Psoas muscle (tissue), 8 donors: ENCODE results near the gene STARD5. TPM values are rescaled to one million over a fixed set of nuclear protein-coding genes. Genes with fewer than 3 reads are reported as not detected.
A peak's percentile ranks its signal among the peaks of the same experiment; 100 is the strongest.

Experiments used
- ATAC-seq, 4 donors: fragments of 200-7000 bp; cut with Tn5 transposase; one replicate each; pipeline ENCODE4 v1.9.1; 2020; ENCODE audit warnings: moderate library complexity in 3 of 4, mild to moderate bottlenecking in 2 of 4
- DNase-seq, 2 donors: peaks; one replicate each; pipeline ENCODE4 v3.0.0-alpha.2; 2020
- H3K27ac ChIP-seq: fragments of 200-600 bp; one replicate; pipeline ENCODE4 v1.8.0; 2022
- H3K27me3 ChIP-seq, 3 donors: fragments of 200-600 bp in 1 of 3; one replicate each; pipeline versions ENCODE4 v1.6.1 to v1.8.0; 2013 to 2022; ENCODE audit warnings: low read length in 2 of 3, mild to moderate bottlenecking in 2 of 3, moderate library complexity in 1 of 3; ENCODE audit not compliant: insufficient read depth in 3 of 3
- H3K36me3 ChIP-seq, 2 donors: fragments of 200-600 bp in 1 of 2; one replicate each; pipeline versions ENCODE4 v1.6.1 to v1.8.0; 2013 to 2022; ENCODE audit warnings: low read depth in 1 of 2, mild to moderate bottlenecking in 1 of 2, moderate library complexity in 1 of 2; ENCODE audit not compliant: insufficient read depth in 1 of 2
- H3K4me1 ChIP-seq: fragments of 200-600 bp; one replicate; pipeline ENCODE4 v1.8.0; 2022
- H3K4me3 ChIP-seq: fragments of 200-600 bp; one replicate; pipeline ENCODE4 v1.8.0; 2022; ENCODE audit warnings: mild to moderate bottlenecking
- H3K9me3 ChIP-seq: fragments of 200-600 bp; one replicate; pipeline ENCODE4 v1.8.0; 2022
- WGBS, 3 donors: extraction: QIAGEN DNeasy Blood & Tissue Kit; methylation state at CpG; one replicate each; pipeline versions ENCODE4 v1.1.6 to v1.1.7; 2013; 5-methylcytosine and 5-hydroxymethylcytosine counted together
- intact Hi-C, 2 donors: fragments of 100-400 bp; cut with DNase I; formaldehyde crosslinking; loops; one replicate each; pipeline versions ENCODE4 v1.11.0 to v1.14.2; 2022
- polyA plus RNA-seq, 3 donors: library from polyadenylated mRNA; stranded (reverse); fragments of 200-250 nt; gene quantifications; one replicate each; pipeline ENCODE4 v1.2.3, GENCODE V29; 2013
- total RNA-seq, 4 donors: library from RNA; stranded (reverse); fragmentation: NEBNext Ultra II Directional in 2 of 4; extraction: Animal tissue kit (Norgen Biotek cat#: 25700) in 2 of 4; gene quantifications; one replicate each; pipeline versions ENCODE4 v1.2.1 to v1.2.4, GENCODE V29; 2021 to 2023
- TF ChIP-seq, protein P1 (sequence below): fragments of 200-600 bp; IDR thresholded peaks from one replicate; pipeline ENCODE4 v1.8.0; 2022; ENCODE audit warnings: antibody characterized with exemption
- donor health status: healthy with polysubstance abuse.
- donor health status: DM: no; HTN: no; CAD: no; lungs with moderate emphysema.
- donor health status: Bipolar disorder and iron deficiency.
- donor health status: healthy.
- donor health status: DM: yes; HTN: yes; CAD: no.
- donor health status: DM: no; HTN: no; CAD: no.
- donor health status: DM: no; HTN: no; CAD: no.
- donor health status: DM: yes; HTN: yes; CAD: no.

STARD5 gene
- total and polyA plus RNA-seq, 7 donors, result 0.25 to 1.9 (median 0.64) TPM

DNA sequence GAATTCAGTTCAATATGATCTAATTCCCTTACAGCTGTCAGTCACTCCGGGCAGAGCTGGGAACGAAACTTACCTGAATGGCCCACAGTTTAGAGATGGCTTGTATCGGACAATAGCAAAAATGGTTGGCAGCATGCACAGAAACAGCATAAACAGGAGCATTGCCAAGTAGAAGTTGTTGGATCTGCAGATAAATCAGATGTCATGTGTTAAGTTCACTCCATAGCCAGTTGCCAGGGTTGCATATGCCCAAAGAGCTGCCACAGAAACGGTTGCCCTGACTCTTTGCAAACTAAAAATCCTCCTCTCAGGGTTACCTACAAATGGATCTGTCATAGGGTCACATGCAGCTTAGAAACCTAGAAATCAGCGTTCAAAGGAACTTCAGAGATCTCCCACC, 15.4 kb upstream of the STARD5 start:
- whole genome bisulfite sequencing, 3 donors, result 54 to 63% (median 57%) methylated on average over 5 of the region's 5 CpGs
- DNase-seq, result no peak
- intact Hi-C loops, result no loop called here
- no peak overlapping the region for H3K4me3 ChIP-seq
- no peaks in the 10 kb centered on the region for H3K4me1 ChIP-seq
- H3K9me3 ChIP-seq, result no peaks in the 10 kb centered on the region
- TF ChIP-seq, protein P1, sequence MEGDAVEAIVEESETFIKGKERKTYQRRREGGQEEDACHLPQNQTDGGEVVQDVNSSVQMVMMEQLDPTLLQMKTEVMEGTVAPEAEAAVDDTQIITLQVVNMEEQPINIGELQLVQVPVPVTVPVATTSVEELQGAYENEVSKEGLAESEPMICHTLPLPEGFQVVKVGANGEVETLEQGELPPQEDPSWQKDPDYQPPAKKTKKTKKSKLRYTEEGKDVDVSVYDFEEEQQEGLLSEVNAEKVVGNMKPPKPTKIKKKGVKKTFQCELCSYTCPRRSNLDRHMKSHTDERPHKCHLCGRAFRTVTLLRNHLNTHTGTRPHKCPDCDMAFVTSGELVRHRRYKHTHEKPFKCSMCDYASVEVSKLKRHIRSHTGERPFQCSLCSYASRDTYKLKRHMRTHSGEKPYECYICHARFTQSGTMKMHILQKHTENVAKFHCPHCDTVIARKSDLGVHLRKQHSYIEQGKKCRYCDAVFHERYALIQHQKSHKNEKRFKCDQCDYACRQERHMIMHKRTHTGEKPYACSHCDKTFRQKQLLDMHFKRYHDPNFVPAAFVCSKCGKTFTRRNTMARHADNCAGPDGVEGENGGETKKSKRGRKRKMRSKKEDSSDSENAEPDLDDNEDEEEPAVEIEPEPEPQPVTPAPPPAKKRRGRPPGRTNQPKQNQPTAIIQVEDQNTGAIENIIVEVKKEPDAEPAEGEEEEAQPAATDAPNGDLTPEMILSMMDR, result no peak
- H3K27me3 ChIP-seq, result peaks cover 0 to 10% (median 2%) of the 10 kb centered on the region in 3 donors
- no peaks in the 10 kb centered on the region for H3K36me3 ChIP-seq
- H3K27ac ChIP-seq, result no peak overlapping the region
- ATAC-seq, result no peak

GRCh38 chr15:81338170-81339007, 14.4 kb upstream of the STARD5 start:
- Histone ChIP-seq H3K9me3 (no peaks in the 10 kb centered on the region), H3K27me3 (peaks cover 0 to 10% (median 2%) of the 10 kb centered on the region in 3 donors), H3K4me1 (no peaks in the 10 kb centered on the region), H3K36me3 (no peaks in the 10 kb centered on the region), H3K27ac (no peak overlapping the region), H3K4me3 (no peak overlapping the region)
- TF ChIP-seq, protein P1, result no peak
- intact Hi-C loops, result no loop called here
- WGBS, 3 donors, result 18 to 22% (median 20%) methylated on average over 8 of the region's 8 CpGs
- peak in 3 of 4 donors; percentile 52 to 77 (median 75) for ATAC-seq
- peak; percentile 64 to 79 for DNase-seq

DNA sequence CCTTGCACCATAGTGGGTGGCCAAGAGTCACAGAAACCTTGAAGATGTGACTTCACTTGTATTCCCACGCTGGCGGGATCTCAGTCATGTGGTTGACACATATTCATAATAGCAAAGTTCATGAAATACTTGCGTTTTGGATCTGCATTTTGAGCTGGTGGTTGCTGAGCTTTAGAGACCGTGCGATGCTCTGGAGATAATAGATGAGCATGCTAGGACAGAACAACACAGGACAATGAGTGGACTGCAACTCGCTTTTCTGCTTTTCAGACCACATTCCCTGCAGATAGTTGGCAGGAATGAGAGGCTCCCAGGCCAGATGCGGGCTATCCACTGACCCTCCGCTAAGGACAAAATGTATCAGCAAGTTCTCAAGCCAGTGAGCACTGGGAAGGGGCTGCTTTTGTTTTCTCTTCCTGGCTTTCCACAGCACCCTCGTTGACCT, 13.8 kb upstream of the STARD5 start:
- TF ChIP-seq, protein P1, result no peak
- no peak for DNase-seq
- intact Hi-C loops, result no loop called here
- no peaks in the 10 kb centered on the region for H3K9me3 ChIP-seq
- peaks cover 0 to 10% (median 2%) of the 10 kb centered on the region in 3 donors for H3K27me3 ChIP-seq
- no peaks in the 10 kb centered on the region for H3K4me1 ChIP-seq
- H3K4me3 ChIP-seq, result no peak overlapping the region
- 23 to 48% (median 23%) methylated on average over 9 of the region's 9 CpGs for WGBS, 3 donors
- peak in 2 of 4 donors; percentile 15 to 47 for ATAC-seq
- no peak overlapping the region for H3K27ac ChIP-seq
- no peaks in the 10 kb centered on the region for H3K36me3 ChIP-seq

- no peak for DNase-seq
- H3K9me3 ChIP-seq, result no peaks in the 10 kb centered on the region
- no peaks in the 10 kb centered on the region for H3K4me1 ChIP-seq
- intact Hi-C loops, result no loop called here
- TF ChIP-seq, protein P1, result no peak
- H3K36me3 ChIP-seq, result no peaks in the 10 kb centered on the region
- H3K4me3 ChIP-seq, result no peak overlapping the region
- H3K27ac ChIP-seq, result no peak overlapping the region
- ATAC-seq, result no peak
- peaks cover 0 to 10% (median 0%) of the 10 kb centered on the region in 3 donors for H3K27me3 ChIP-seq
- WGBS, 3 donors, result 67 to 83% (median 79%) methylated on average over 3 of the region's 3 CpGs
Measured at GRCh38 chr15:81337241-81337640, 13.3 kb upstream of the STARD5 start.
